NK-92 treated with Interleukin-12 subunit alpha and Interleukin-12 subunit beta, amount 100 ng/mL, for 24 hours (cell line): ENCODE measurements around the gene TWF1.
"Not testable (repeated sequence)": the region's sequence is repeated elsewhere in the genome, so short reads cannot be mapped to it uniquely, and the experiment has no call there.

Source experiments
- DNase-seq: peaks from one replicate; lab custom pipeline; 2025; lab: John Stamatoyannopoulos, UW

TWF1 gene

GRCh38 chr12:43805149-43805859 lies 813 bp downstream of the TWF1 start:
- DNase-seq = no peak

GRCh38 chr12:43797561-43798217 lies 8.4 kb downstream of the TWF1 start:
- DNase-seq = no peak

- DNase-seq = no peak
These were observed 10.3 kb downstream of the TWF1 start for GRCh38 chr12:43795716-43796280.

- no peak for DNase-seq
These were observed 16.2 kb downstream of the TWF1 start for GRCh38 chr12:43789941-43790340.

GRCh38 chr12:43786899-43787693 lies 19.0 kb downstream of the TWF1 start:
- DNase-seq = no peak

- no peak for DNase-seq
These were observed 29.6 kb downstream of the TWF1 start for GRCh38 chr12:43776498-43776897.

GRCh38 chr12:43766291-43766690 lies 39.8 kb downstream of the TWF1 start:
- no peak for DNase-seq

GRCh38 chr12:43764528-43764927 lies 41.6 kb downstream of the TWF1 start:
- no peak for DNase-seq

GRCh38 chr12:43763769-43764168 lies 42.3 kb downstream of the TWF1 start:
- DNase-seq = no peak

- no peak for DNase-seq
These were observed 43.5 kb downstream of the TWF1 start for GRCh38 chr12:43762596-43762995.

- no peak for DNase-seq
These were observed 44.6 kb downstream of the TWF1 start for GRCh38 chr12:43761500-43761899.

GRCh38 chr12:43760396-43760795 lies 45.7 kb downstream of the TWF1 start:
- no peak for DNase-seq

GRCh38 chr12:43758728-43759563 lies 47.2 kb downstream of the TWF1 start, which contains the start of the genes IRAK4 and PUS7L:
IRAK4 (plus strand) TSS chr12:43758951; CDS start chr12:43768112, 9,161 bp downstream.
PUS7L (minus strand) TSS chr12:43758790; CDS start chr12:43755245, 3,545 bp downstream.
- DNase-seq = peak; percentile 89

GRCh38 chr12:43758247-43758727 lies 47.8 kb downstream of the TWF1 start:
- DNase-seq = no peak

GRCh38 chr12:43754015-43754414 lies 52.1 kb downstream of the TWF1 start:
- DNase-seq = no peak

- DNase-seq = not testable (repeated sequence)
These were observed 54.8 kb downstream of the TWF1 start for GRCh38 chr12:43751360-43751759.

GRCh38 chr12:43750814-43751213 lies 55.3 kb downstream of the TWF1 start:
- DNase-seq = no peak

GRCh38 chr12:43749016-43749415 lies 57.1 kb downstream of the TWF1 start:
- DNase-seq = no peak

- no peak for DNase-seq
These were observed 61.3 kb downstream of the TWF1 start for GRCh38 chr12:43744826-43745225.
